ENCODE measurements around the gene RPGR. TPM values are rescaled to one million over a fixed set of nuclear protein-coding genes. Genes with fewer than 3 reads are reported as not detected.

Gene RPGR
- 57.7 and 70.7 TPM in 2 replicates for total RNA-seq

GRCh38 chrX:38327007-38327774 lies at the start of gene RPGR:
Gene RPGR, minus strand, starts transcription at chrX:38327509. Its CDS starts 142 bp downstream, at chrX:38327367.

GRCh38 chrX:38352362-38352761 lies 25.1 kb upstream of the RPGR start, which contains the start of gene OTC:
Gene OTC, plus strand, starts transcription at chrX:38352604. Its CDS starts 93 bp downstream, at chrX:38352697.

GRCh38 chrX:38220415-38221390 lies 106.6 kb downstream of the RPGR start, which contains the start of gene SRPX:
Gene SRPX, minus strand, starts transcription at chrX:38220871. Its CDS starts 79 bp downstream, at chrX:38220792.

Small RNA genes within 50 kb of the gene (small RNA-seq; reads per million reads assigned to genes)
- not detected for gene RF00322

Other genes starting within 250 kb of the RPGR start
- gene SRPX, start 106.6 kb downstream of the RPGR start, total RNA-seq, result 317 and 330 TPM in 2 replicates
- 0.07 TPM in 1 of 2 replicates, not detected in the other for gene OTC, start 25.1 kb upstream of the RPGR start, total RNA-seq
- 12.0 and 15.1 TPM in 2 replicates for gene TSPAN7, start 234.0 kb upstream of the RPGR start, total RNA-seq

All from thoracic aorta endothelial cell (primary cell).